SK-N-MC (cell line): ENCODE results near the gene FCF1.

Source experiments
- EZH2 ChIP-seq: fragments of 200-600 bp; sonication (generic); IDR thresholded peaks from one replicate; pipeline ENCODE4 v1.6.1; 2017; ENCODE audit warnings: antibody characterized with exemption
- POLR2AphosphoS5 ChIP-seq: IDR thresholded peaks from 2 replicates; pipeline ENCODE4 v1.6.1; 2012; ENCODE audit warnings: mild to moderate bottlenecking, low read depth, low read length, borderline replicate concordance

GRCh38 chr14:74786796-74787315 is 73.9 kb downstream of the FCF1 start:
- no peak for TF ChIP-seq POLR2AphosphoS5
- no peak for TF ChIP-seq EZH2
